GM12878 (cell line): ENCODE results near the gene CDCP1. TPM values are rescaled to one million over a fixed set of nuclear protein-coding genes. Genes with fewer than 3 reads are reported as not detected.

ENCODE experiments used
- ATAC-seq: fragments of 200-7000 bp; cut with Tn5 transposase; 3 replicates; pipeline ENCODE4 v1.9.1; 2020; ENCODE audit warnings: mild to moderate bottlenecking, moderate library complexity
- BruUV-seq: library from RNA; stranded (reverse); fragments of 400-500 nt; replicated peaks from 2 replicates; lab custom pipeline; 2021; lab: Mats Ljungman, UMichigan
- CTCF ChIA-PET: fragments of 300-600 bp; sonication (Branson Sonifier 250); formaldehyde crosslinking; extraction: SDS; loops from one replicate; lab custom pipeline; 2021; ENCODE audit warnings: inconsistent platforms; lab: Yijun Ruan, JAX
- POLR2A ChIA-PET: fragments of 350-600 bp; formaldehyde crosslinking; extraction: SDS; loops from one replicate; lab custom pipeline; 2021; ENCODE audit warnings: inconsistent platforms; lab: Charles Lee
- RAD21 ChIA-PET: fragments of 300-600 bp; sonication (Branson Sonifier 250); formaldehyde crosslinking; loops from one replicate; lab custom pipeline; 2023; ENCODE audit warnings: antibody characterized with exemption; ENCODE audit not compliant: unreplicated experiment; lab: Charles Lee
- SMC1A ChIA-PET: fragments of 300-600 bp; sonication (Branson Sonifier 250); formaldehyde crosslinking; loops from one replicate; lab custom pipeline; 2023; ENCODE audit not compliant: unreplicated experiment, uncharacterized antibody; lab: Charles Lee
- DNase-seq: peaks from one replicate; pipeline ENCODE4 v3.0.0-alpha.2; 2011; ENCODE audit warnings: low read depth, low spot score
- FAIRE-seq: peaks from 3 replicates; lab custom pipeline; 2011; peaks lifted over from hg19 to GRCh38; lab: Jason Lieb, UNC
- H2AFZ ChIP-seq: 2 replicates; pipeline ENCODE4 v1.6.0; 2011; ENCODE audit warnings: low read depth, low read length, control low read depth; ENCODE audit not compliant: control insufficient read depth
- H3K27ac ChIP-seq: 2 replicates; pipeline ENCODE4 v1.5.1; 2011; ENCODE audit warnings: control low read depth; ENCODE audit not compliant: control insufficient read depth, insufficient read depth
- H3K27me3 ChIP-seq, 2 experiments: replicated peaks in 1 of 2; 2 replicates each; pipeline versions ENCODE4 v1.6.0 to v1.6.1; 2011; ENCODE audit warnings: low read length in 1 of 2; ENCODE audit not compliant: control insufficient read depth in 2 of 2, insufficient read depth in 2 of 2
- H3K36me3 ChIP-seq, 2 experiments: 2 replicates each; pipeline ENCODE4 v1.5.1; 2011; ENCODE audit warnings: low read length in 1 of 2; ENCODE audit not compliant: control insufficient read depth in 2 of 2, insufficient read depth in 2 of 2
- H3K4me1 ChIP-seq: 2 replicates; pipeline ENCODE4 v1.6.1; 2011; ENCODE audit warnings: mild to moderate bottlenecking, low read length, moderate library complexity, mixed read lengths; ENCODE audit not compliant: control insufficient read depth, insufficient read depth
- H3K4me2 ChIP-seq: 2 replicates; pipeline ENCODE4 v1.6.0; 2011; ENCODE audit warnings: control low read depth; ENCODE audit not compliant: control insufficient read depth, insufficient read depth
- H3K4me3 ChIP-seq: fragments of 200-600 bp; sonication (generic); 2 replicates; pipeline ENCODE4 v1.5.1; 2016
- H3K79me2 ChIP-seq: 2 replicates; pipeline ENCODE4 v1.6.0; 2011; ENCODE audit warnings: low read length; ENCODE audit not compliant: control insufficient read depth, insufficient read depth
- H3K9ac ChIP-seq: 2 replicates; pipeline ENCODE4 v1.8.0; 2011; ENCODE audit warnings: low read length, control low read depth, mixed read lengths; ENCODE audit not compliant: control insufficient read depth, insufficient read depth
- H3K9me3 ChIP-seq: replicated peaks from 3 replicates; pipeline ENCODE4 v1.5.1; 2011; ENCODE audit warnings: mild to moderate bottlenecking, low read length; ENCODE audit not compliant: control insufficient read depth, insufficient read depth
- H4K20me1 ChIP-seq: 2 replicates; pipeline ENCODE4 v1.6.0; 2011; ENCODE audit not compliant: control insufficient read depth, insufficient read depth
- CBX3 ChIP-seq: fragments of 200-600 bp; sonication (generic); IDR thresholded peaks from 2 replicates; pipeline ENCODE4 v1.6.1; 2016; ENCODE audit warnings: low read depth, borderline replicate concordance
- CUX1 ChIP-seq: IDR thresholded peaks from 2 replicates; pipeline ENCODE4 v1.6.1; 2012; ENCODE audit warnings: improper control_type of control experiment, low read depth, low read length; ENCODE audit not compliant: insufficient replicate concordance
- GATAD2B ChIP-seq: fragments of 450-650 bp; conservative IDR thresholded peaks from 2 replicates; pipeline ENCODE4 v1.6.1; 2017; ENCODE audit warnings: low read depth, mild to moderate bottlenecking, moderate library complexity
- HDGF ChIP-seq: fragments of 450-650 bp; IDR thresholded peaks from 2 replicates; pipeline ENCODE4 v1.6.1; 2016; ENCODE audit warnings: antibody characterized with exemption
- KDM1A ChIP-seq: fragments of 200-600 bp; sonication (generic); IDR thresholded peaks from 2 replicates; pipeline ENCODE4 v1.6.1; 2016; ENCODE audit warnings: borderline replicate concordance
- NR2C2 ChIP-seq: IDR thresholded peaks from 2 replicates; pipeline ENCODE4 v1.6.1; 2011; ENCODE audit warnings: borderline replicate concordance, low read depth; ENCODE audit not compliant: control insufficient read depth, insufficient read length
- PKNOX1 ChIP-seq: fragments of 450-650 bp; IDR thresholded peaks from 2 replicates; pipeline ENCODE4 v1.6.1; 2016; ENCODE audit warnings: mild to moderate bottlenecking
- RAD51 ChIP-seq: fragments of 450-650 bp; IDR thresholded peaks from 2 replicates; pipeline ENCODE4 v1.6.1; 2016; ENCODE audit warnings: moderate library complexity, mild to moderate bottlenecking, inconsistent platforms
- RCOR1 ChIP-seq: conservative IDR thresholded peaks from 2 replicates; pipeline ENCODE4 v1.6.1; 2012; ENCODE audit warnings: low read depth, low read length, improper control_type of control experiment
- SIX5 ChIP-seq: IDR thresholded peaks from 2 replicates; pipeline ENCODE4 v1.6.1; 2011; ENCODE audit warnings: mild to moderate bottlenecking, low read depth, low read length, moderate library complexity; ENCODE audit not compliant: severe bottlenecking
- SKIL ChIP-seq: fragments of 450-650 bp; IDR thresholded peaks from 2 replicates; pipeline ENCODE4 v1.6.1; 2017; ENCODE audit warnings: mild to moderate bottlenecking, low read depth, inconsistent platforms; ENCODE audit not compliant: poor library complexity, severe bottlenecking
- TARDBP ChIP-seq: IDR thresholded peaks from 2 replicates; pipeline ENCODE4 v1.6.1; 2016; ENCODE audit warnings: borderline replicate concordance
- TBL1XR1 ChIP-seq: IDR thresholded peaks from 2 replicates; pipeline ENCODE4 v1.6.1; 2012; ENCODE audit warnings: low read depth, low read length, improper control_type of control experiment
- TCF12 ChIP-seq: IDR thresholded peaks from 2 replicates; pipeline ENCODE4 v1.6.1; 2011; ENCODE audit warnings: low read depth, mild to moderate bottlenecking, low read length
- ZNF24 ChIP-seq: fragments of 450-650 bp; IDR thresholded peaks from 2 replicates; pipeline ENCODE4 v1.6.1; 2017; ENCODE audit warnings: antibody characterized with exemption, mild to moderate bottlenecking
- WGBS: methylation state at CpG from one replicate; pipeline ENCODE4 v1.1.6; 2016; ENCODE audit warnings: low lambda C conversion rate; ENCODE audit not compliant: insufficient replicate concordance, insufficient coverage; ENCODE audit errors: missing lambda C conversion rate; 5-methylcytosine and 5-hydroxymethylcytosine counted together
- in situ Hi-C: fragments of 300-500 bp; cut with MboI; formaldehyde crosslinking; loops from 9 replicates; pipeline ENCODE4 v1.14.3; 2018; ENCODE audit warnings: mixed read lengths
- intact Hi-C: fragments of 100-400 bp; cut with micrococcal nuclease; formaldehyde crosslinking; loops from one replicate; pipeline ENCODE4 v1.14.2; 2022; ENCODE audit not compliant: unreplicated experiment
- polyA plus RNA-seq, 11 experiments: library from polyadenylated mRNA; depleted of rRNA in 4 of 11; unstranded in 6 of 11; stranded (reverse) in 5 of 11; fragments of >200 nt; fragmentation: Nextera tagmentation in 4 of 11; fragmentation: Illumina TruSeq in 1 of 11; extraction: Ambion mirVana in 4 of 11; extraction: Trizol in 1 of 11; gene quantifications; 1 replicate in 1 of 11; 2 replicates in 10 of 11; pipeline versions ENCODE4 v1.2.1 to v1.2.3, GENCODE V29; 2011 to 2016; ENCODE audit warnings: inconsistent platforms in 2 of 11, missing spikeins in 2 of 11, low read depth in 1 of 11
- total RNA-seq, 4 experiments: library from RNA; depleted of rRNA in 3 of 4; stranded (reverse); fragments of >200 nt in 3 of 4; fragmentation: Illumina TruSeq in 1 of 4; extraction: Trizol in 1 of 4; gene quantifications; 2 replicates each; pipeline versions ENCODE4 v1.2.1 to v1.2.3, GENCODE V29; 2013 to 2021

Gene CDCP1
- total and polyA plus RNA-seq, 10 of the 15 experiments (the other 5 are each of a cell fraction or from before 2014, with no cell fraction given), result 0.35 to 2.2 (median 0.86) TPM

DNA sequence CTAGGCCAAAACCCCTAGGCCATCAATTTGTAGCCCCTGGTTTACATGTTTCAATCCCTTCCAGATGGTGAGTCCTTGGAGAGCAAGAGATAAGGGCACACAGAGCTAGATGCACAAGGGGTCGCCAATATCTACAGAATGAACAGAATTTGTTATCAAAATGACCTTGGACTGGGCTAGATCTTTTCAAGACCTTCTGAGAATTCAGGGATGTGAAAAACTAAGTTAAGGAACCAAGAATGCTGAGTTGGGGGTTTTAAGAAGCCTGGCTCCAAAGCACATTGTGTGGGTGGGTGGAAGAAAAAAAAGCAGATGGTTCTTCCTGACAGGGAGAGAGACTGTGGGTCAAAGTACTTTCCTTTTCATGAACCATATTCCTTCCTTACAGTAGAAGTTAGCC is 10.2 kb downstream of the CDCP1 start:
- 0% methylated on average over 1 of the region's 1 CpG for WGBS
- Histone ChIP-seq H3K27ac (no peak overlapping the region), H3K4me3 (no peak overlapping the region), H3K9me3 (no peaks in the 10 kb centered on the region), H3K36me3 (no peaks in the 10 kb centered on the region), H2AFZ (no peak overlapping the region), H3K4me2 (no peak overlapping the region), H3K79me2 (no peaks in the 10 kb centered on the region), H4K20me1 (no peaks in the 10 kb centered on the region), H3K4me1 (no peaks in the 10 kb centered on the region), H3K27me3 (no peaks in the 10 kb centered on the region), H3K9ac (no peak overlapping the region)
- BruUV-seq, result no TSS peak
- no peak for TF ChIP-seq ZNF24
- TF ChIP-seq CUX1, result no peak
- TF ChIP-seq KDM1A, result no peak
- TF ChIP-seq SKIL, result no peak
- TF ChIP-seq TBL1XR1, result no peak
- no peak for TF ChIP-seq HDGF
- no peak for TF ChIP-seq CBX3
- TF ChIP-seq TCF12, result no peak
- no peak for TF ChIP-seq GATAD2B
- TF ChIP-seq RCOR1, result no peak
- TF ChIP-seq SIX5, result no peak
- no peak for TF ChIP-seq TARDBP
- no peak for TF ChIP-seq RAD51
- TF ChIP-seq NR2C2, result no peak
- TF ChIP-seq PKNOX1, result no peak
- in situ Hi-C loops, result no loop called here
- FAIRE-seq (no peak), DNase-seq (no peak), ATAC-seq (no peak)
- ChIA-PET POLR2A (interaction anchor here (0.8 kb wide), 2 partner anchors 13 to 23 kb away, joined by 3 read pairs; no protein-coding TSS in a partner anchor), RAD21 (interaction anchor here (0.9 to 1.5 kb wide), 4 partner anchors 9 to 95 kb away, joined by 3 to 4 read pairs (median 4); no protein-coding TSS in a partner anchor), SMC1A (interaction anchor here (0.6 to 2.5 kb wide), 7 partner anchors 12 to 769 kb away, joined by 3 to 10 read pairs (median 3); no protein-coding TSS in a partner anchor), CTCF (interaction anchor here (1.0 to 1.3 kb wide), 5 partner anchors 12 to 95 kb away, joined by 3 to 7 read pairs (median 3); no protein-coding TSS in a partner anchor)
- intact Hi-C loops, result no loop called here
